ENCODE data around the gene TRAPPC11.

GRCh38 chr4:183747380-183747779 is 88.3 kb downstream of the TRAPPC11 start:
- no peak for TF ChIP-seq SMC3 (conservative IDR thresholded peaks at IDR 0.05; ENCODE audit: poor library complexity)
- TF ChIP-seq CTCF (IDR thresholded peaks at IDR 0.05; ENCODE audit: poor library complexity, severe bottlenecking): no peak
- no peak for TF ChIP-seq POLR2AphosphoS5 (IDR thresholded peaks at IDR 0.05)
- no peak for TF ChIP-seq EZH2 (IDR thresholded peaks at IDR 0.05; ENCODE audit: borderline replicate concordance, insufficient read depth, low read length, poor library complexity, severe bottlenecking)
- no peak for TF ChIP-seq REST (IDR thresholded peaks at IDR 0.05; ENCODE audit: borderline replicate concordance)
- no peak for TF ChIP-seq EP300 (conservative IDR thresholded peaks at IDR 0.05; ENCODE audit: poor library complexity, severe bottlenecking)
- no peak for TF ChIP-seq TAF1 (IDR thresholded peaks at IDR 0.05; ENCODE audit: low read depth)
